Measurements from ENCODE around the gene ARGLU1.

GRCh38 chr13:106566641-106567473 is 1.1 kb downstream of the ARGLU1 start:
- TF ChIP-seq CTCF (optimal IDR thresholded peaks at IDR 0.05 in 1 of 3, IDR thresholded peaks at IDR 0.05 in 1 of 3, conservative IDR thresholded peaks at IDR 0.05 in 1 of 3; ENCODE audit: extremely low read depth in 1 of 3, insufficient read depth in 2 of 3, low read length in 3 of 3) (no peak), EZH2 (IDR thresholded peaks at IDR 0.05; ENCODE audit: low read length) (no peak)
